Stimulated activated naive CD4-positive, alpha-beta T cell treated with Interleukin-2 at 50 U/mL for 16 hours (primary cell): ENCODE data around the gene OCRL.
A peak's percentile ranks its signal among the peaks of the same experiment; 100 is the strongest.

Experiments used
- DNase-seq: peaks from one replicate; lab custom pipeline; 2025; lab: John Stamatoyannopoulos, UW

OCRL gene

GRCh38 chrX:129636175-129636681 lies 96.2 kb downstream of the OCRL start:
- no peak for DNase-seq

- peak; percentile 49 for DNase-seq
Observed at GRCh38 chrX:129637217-129638109, 97.4 kb downstream of the OCRL start.

- no peak for DNase-seq
Observed at GRCh38 chrX:129638917-129639316, 98.9 kb downstream of the OCRL start.

- no peak for DNase-seq
Observed at GRCh38 chrX:129640737-129641136, 100.7 kb downstream of the OCRL start.

GRCh38 chrX:129641469-129641868 lies 101.4 kb downstream of the OCRL start:
- no peak for DNase-seq

GRCh38 chrX:129641941-129642340 lies 101.9 kb downstream of the OCRL start:
- no peak for DNase-seq
